Adrenal gland (tissue), 5 donors: ENCODE data around the gene CCDC6.

Experiments used
- CTCF ChIP-seq, 6 experiments: fragments of 450-650 bp in 4 of 6; fragments of 200-600 bp in 2 of 6; sonication (generic) in 1 of 6; IDR thresholded peaks; 1 replicate in 5 of 6; 2 replicates in 1 of 6; pipeline versions ENCODE4 v1.5.1 to v1.8.0; 2016 to 2021; ENCODE audit warnings: antibody characterized with exemption in 6 of 6, mild to moderate bottlenecking in 2 of 6, moderate library complexity in 1 of 6
- POLR2A ChIP-seq, 2 donors: fragments of 450-650 bp; IDR thresholded peaks; one replicate each; pipeline ENCODE4 v1.6.1; 2017; ENCODE audit warnings: antibody characterized with exemption in 2 of 2, mild to moderate bottlenecking in 2 of 2, moderate library complexity in 1 of 2
- donor health status: DM: no; HTN: no; CAD: no.

- no peak for TF ChIP-seq POLR2A (IDR thresholded peaks at IDR 0.05)
- no peak for TF ChIP-seq CTCF (IDR thresholded peaks at IDR 0.05)
These were observed 102.6 kb downstream of the CCDC6 start for GRCh38 chr10:59803714-59804113.
